SW 1271 (cell line): Measurements from ENCODE around the gene ATR.
"Not testable (repeated sequence)": the region's sequence is repeated elsewhere in the genome, so short reads cannot be mapped to it uniquely, and the experiment has no call there.

Experiments
- DNase-seq, 2 experiments: peaks; one replicate each; lab custom pipeline; 2025; lab: John Stamatoyannopoulos, UW

Gene ATR

GRCh38 chr3:142578329-142579223, at the start of gene ATR:
Gene ATR, minus strand, starts transcription at chr3:142578733. Its CDS starts 29 bp downstream, at chr3:142578704.
- DNase-seq = peak; percentile 94

- DNase-seq = no peak
Observed at GRCh38 chr3:142626971-142627370, 48.4 kb upstream of the ATR start.

- DNase-seq = no peak
Observed at GRCh38 chr3:142625153-142625440, 46.6 kb upstream of the ATR start.

GRCh38 chr3:142624341-142625152, 46.0 kb upstream of the ATR start:
- no peak for DNase-seq

GRCh38 chr3:142623194-142623593, 44.7 kb upstream of the ATR start:
- DNase-seq = no peak

- DNase-seq = no peak
Observed at GRCh38 chr3:142622405-142622804, 43.9 kb upstream of the ATR start.

- DNase-seq = no peak
Observed at GRCh38 chr3:142618917-142619461, 40.5 kb upstream of the ATR start.

- no peak for DNase-seq
Observed at GRCh38 chr3:142615171-142615570, 36.6 kb upstream of the ATR start.

GRCh38 chr3:142614059-142614626, 35.6 kb upstream of the ATR start:
- DNase-seq = no peak

- DNase-seq = no peak
Observed at GRCh38 chr3:142613491-142613890, 35.0 kb upstream of the ATR start.

- DNase-seq = no peak
Observed at GRCh38 chr3:142611206-142611605, 32.7 kb upstream of the ATR start.

GRCh38 chr3:142609136-142609535, 30.6 kb upstream of the ATR start:
- DNase-seq = no peak

- no peak for DNase-seq
Observed at GRCh38 chr3:142608631-142609030, 30.1 kb upstream of the ATR start.

- DNase-seq = no peak
Observed at GRCh38 chr3:142604940-142605339, 26.4 kb upstream of the ATR start.

GRCh38 chr3:142603386-142603705, 24.8 kb upstream of the ATR start:
- DNase-seq = not testable (repeated sequence)

- DNase-seq = no peak
Observed at GRCh38 chr3:142602619-142603385, 24.3 kb upstream of the ATR start.

- no peak for DNase-seq
Observed at GRCh38 chr3:142601713-142602112, 23.2 kb upstream of the ATR start.

GRCh38 chr3:142597906-142598305, 19.4 kb upstream of the ATR start:
- no peak for DNase-seq

GRCh38 chr3:142596726-142597088, 18.2 kb upstream of the ATR start:
- DNase-seq = no peak

GRCh38 chr3:142595951-142596725, 17.6 kb upstream of the ATR start, which contains the start of gene PLS1:
Gene PLS1, plus strand, starts transcription at chr3:142596393. Its CDS starts 67,845 bp downstream, at chr3:142664238.
- DNase-seq = peak; percentile 79 to 90

- peak; percentile 18 to 66 for DNase-seq
Observed at GRCh38 chr3:142595581-142595950, 17.0 kb upstream of the ATR start.
